K562 (cell line): ENCODE measurements around the gene VDAC1. TPM values are rescaled to one million over a fixed set of nuclear protein-coding genes. Genes with fewer than 3 reads are reported as not detected.

Experiments used
- CTCF ChIP-seq, 3 experiments: IDR thresholded peaks in 2 of 3; conservative IDR thresholded peaks in 1 of 3; 2 replicates each; pipeline ENCODE4 v1.5.1; 2011 to 2012; ENCODE audit warnings: low read length in 3 of 3, mild to moderate bottlenecking in 3 of 3, control low read depth in 2 of 3, improper control_type of control experiment in 1 of 3, inconsistent platforms in 1 of 3, low read depth in 1 of 3, mixed read lengths in 1 of 3, moderate library complexity in 1 of 3; ENCODE audit not compliant: insufficient read depth in 2 of 3
- FOXK2 ChIP-seq, 2 experiments: fragments of 450-650 bp; IDR thresholded peaks in 1 of 2; conservative IDR thresholded peaks in 1 of 2; 2 replicates each; pipeline ENCODE4 v1.6.1; 2016; ENCODE audit warnings: low read depth in 2 of 2, mild to moderate bottlenecking in 1 of 2
- FOXP4 ChIP-seq: sonication (generic); formaldehyde crosslinking; IDR thresholded peaks from 2 replicates; pipeline ENCODE4 v1.8.0; 2022; ENCODE audit warnings: mild to moderate bottlenecking, missing genetic modification reagents, borderline replicate concordance
- GABPB2 ChIP-seq: fragments of 250-450 bp; sonication (Bioruptor Pico); conservative IDR thresholded peaks from 2 replicates; pipeline ENCODE4 v1.5.1; 2021; ENCODE audit warnings: mild to moderate bottlenecking
- PHF8 ChIP-seq: fragments of 200-600 bp; sonication (generic); IDR thresholded peaks from 2 replicates; pipeline ENCODE4 v1.6.1; 2012; ENCODE audit warnings: mixed run types, mild to moderate bottlenecking, inconsistent platforms, low read length, moderate library complexity, borderline replicate concordance
- RFX5 ChIP-seq: IDR thresholded peaks from 2 replicates; pipeline ENCODE4 v1.6.1; 2011; ENCODE audit warnings: low read depth, mild to moderate bottlenecking, improper control_type of control experiment, low read length
- SFPQ ChIP-seq: fragments of 200-400 bp; formaldehyde crosslinking; IDR thresholded peaks from 2 replicates; pipeline ENCODE4 v1.6.1; 2017; ENCODE audit warnings: mild to moderate bottlenecking, low read depth, low read length, moderate library complexity
- SRF ChIP-seq, 2 experiments: fragments of 250-450, 450-650 bp in 1 of 2; sonication (Bioruptor Pico) in 1 of 2; sonication (generic) in 1 of 2; formaldehyde crosslinking; IDR thresholded peaks; 2 replicates each; pipeline versions ENCODE4 v1.5.0 to v1.5.1; 2020 to 2022; ENCODE audit warnings: mild to moderate bottlenecking in 1 of 2, missing genetic modification reagents in 1 of 2
- TAL1 ChIP-seq: fragments of 450-650 bp; IDR thresholded peaks from 2 replicates; pipeline ENCODE4 v1.6.1; 2016; ENCODE audit warnings: mild to moderate bottlenecking
- TFAP4 ChIP-seq: sonication (generic); formaldehyde crosslinking; IDR thresholded peaks from 2 replicates; pipeline ENCODE4 v1.8.0; 2022; ENCODE audit warnings: missing genetic modification reagents, mild to moderate bottlenecking, moderate library complexity, borderline replicate concordance
- USF1 ChIP-seq: sonication (generic); formaldehyde crosslinking; IDR thresholded peaks from 2 replicates; pipeline ENCODE4 v1.9.0; 2022; ENCODE audit warnings: mild to moderate bottlenecking, missing genetic modification reagents
- ZNF175 ChIP-seq: fragments of 200-800 bp; sonication (Bioruptor generic); IDR thresholded peaks from 2 replicates; pipeline ENCODE4 v1.6.1; 2016; ENCODE audit warnings: low read depth, mild to moderate bottlenecking, missing genetic modification characterization, missing compliant biosample characterization
- ZNF280A ChIP-seq: fragments of 450-650 bp; IDR thresholded peaks from 2 replicates; pipeline ENCODE4 v1.6.1; 2018; ENCODE audit warnings: mild to moderate bottlenecking, low read depth; ENCODE audit not compliant: partially characterized antibody
- polyA plus RNA-seq, 8 experiments: library from polyadenylated mRNA; depleted of rRNA in 4 of 8; stranded (reverse) in 5 of 8; unstranded in 3 of 8; fragments of >200 nt; fragmentation: Nextera tagmentation in 2 of 8; fragmentation: Illumina TruSeq in 1 of 8; extraction: Ambion mirVana in 2 of 8; extraction: Trizol in 1 of 8; gene quantifications; 2 replicates each; pipeline versions ENCODE4 v1.2.1 to v1.2.3, GENCODE V29; 2011 to 2014; ENCODE audit warnings: inconsistent platforms in 1 of 8, missing spikeins in 1 of 8
- total RNA-seq, 7 experiments: library from RNA; depleted of rRNA in 6 of 7; stranded (reverse); fragments of >200 nt in 6 of 7; fragmentation: Illumina TruSeq in 2 of 7; extraction: Trizol in 2 of 7; gene quantifications; 2 replicates each; pipeline versions ENCODE4 v1.2.1 to v1.2.3, GENCODE V29; 2011 to 2021; ENCODE audit warnings: low replicate concordance in 1 of 7

Gene VDAC1
- total and polyA plus RNA-seq, 9 of the 15 experiments (the other 6 are each of a cell fraction or from before 2014, with no cell fraction given): 168 to 366 (median 293) TPM

- TF ChIP-seq USF1 (CRISPR knock-in tag) (peak; percentile 34; the same call in 1 of the 2 replicates), CTCF (IDR thresholded peaks at IDR 0.05 in 2 of 3, conservative IDR thresholded peaks at IDR 0.05 in 1 of 3; ENCODE audit: insufficient read depth in 2 of 3, low read depth in 1 of 3, low read length in 3 of 3) (no peak), FOXP4 (CRISPR knock-in tag) (no peak), TAL1 (no peak), RFX5 (no peak), TFAP4 (CRISPR knock-in tag) (peak; percentile 73; the same call in 1 of the 2 replicates), GABPB2 (CRISPR knock-in tag) (no peak), FOXK2 (conservative IDR thresholded peaks at IDR 0.05 in 1 of 2, IDR thresholded peaks at IDR 0.05 in 1 of 2; ENCODE audit: low read depth in 2 of 2) (peak; percentile 44 to 64; a peak in 2 of 4 replicates), PHF8 (peak; percentile 95; the same call in 1 of the 2 replicates), ZNF280A (no peak), ZNF175 (no peak), SFPQ (no peak), SRF (CRISPR knock-in tag; IDR thresholded peaks at IDR 0.05) (peak in 1 of 2 experiments; percentile 91; a peak in 1 of 4 replicates)
Measured at GRCh38 chr5:133968204-133968980, 36.4 kb downstream of the VDAC1 start, which contains the start of gene C5orf15 (continued).
